Stimulated activated naive CD8-positive, alpha-beta T cell treated with anti-CD3 and anti-CD28 coated beads, Interleukin-15, Interleukin-2, amounts not matched to agents 100 ng/mL and 50 ng/mL, for 24 hours (primary cell): ENCODE results near the gene INSYN2B.

ENCODE experiments used
- H3K27ac Mint-ChIP-seq: one replicate; pipeline ENCODE4 v1.8.0; 2021; ENCODE audit warnings: mild to moderate bottlenecking, mixed read lengths
- H3K27me3 Mint-ChIP-seq: one replicate; pipeline ENCODE4 v1.8.0; 2021; ENCODE audit warnings: mixed read lengths
- H3K36me3 Mint-ChIP-seq: one replicate; pipeline ENCODE4 v1.8.0; 2021; ENCODE audit warnings: low read depth, mixed read lengths
- H3K4me1 Mint-ChIP-seq: one replicate; pipeline ENCODE4 v1.8.0; 2021; ENCODE audit warnings: low read depth, mixed read lengths
- H3K4me3 Mint-ChIP-seq: one replicate; pipeline ENCODE4 v1.8.0; 2021; ENCODE audit warnings: mild to moderate bottlenecking, mixed read lengths
- H3K9me3 Mint-ChIP-seq: one replicate; pipeline ENCODE4 v1.8.0; 2021; ENCODE audit warnings: mixed read lengths

INSYN2B gene

DNA sequence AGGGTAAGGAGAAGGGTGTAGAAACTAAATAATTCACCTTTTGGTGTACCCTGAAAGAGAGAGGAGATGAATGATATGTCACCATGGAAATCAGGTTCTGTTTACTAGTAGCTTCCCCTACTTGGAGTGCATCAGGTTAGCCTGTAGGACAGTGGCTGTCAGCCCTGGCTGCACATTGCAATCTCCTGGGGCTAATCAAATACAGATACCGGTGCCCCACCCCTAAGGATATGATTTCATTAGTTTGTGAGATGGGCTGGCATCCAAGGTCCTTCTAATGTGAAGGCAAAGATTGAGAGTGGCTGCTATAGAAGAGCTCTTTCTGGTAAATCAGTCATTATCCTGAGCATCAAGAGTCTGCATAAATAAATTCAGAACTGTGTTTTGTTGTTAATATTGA is 47.2 kb downstream of the INSYN2B start:
- Mint-ChIP-seq H3K4me3 (no peak overlapping the region), H3K36me3 (peaks cover 59% of the 10 kb centered on the region), H3K27me3 (no peaks in the 10 kb centered on the region), H3K27ac (no peak overlapping the region), H3K4me1 (peaks cover 3% of the 10 kb centered on the region), H3K9me3 (no peaks in the 10 kb centered on the region)

DNA sequence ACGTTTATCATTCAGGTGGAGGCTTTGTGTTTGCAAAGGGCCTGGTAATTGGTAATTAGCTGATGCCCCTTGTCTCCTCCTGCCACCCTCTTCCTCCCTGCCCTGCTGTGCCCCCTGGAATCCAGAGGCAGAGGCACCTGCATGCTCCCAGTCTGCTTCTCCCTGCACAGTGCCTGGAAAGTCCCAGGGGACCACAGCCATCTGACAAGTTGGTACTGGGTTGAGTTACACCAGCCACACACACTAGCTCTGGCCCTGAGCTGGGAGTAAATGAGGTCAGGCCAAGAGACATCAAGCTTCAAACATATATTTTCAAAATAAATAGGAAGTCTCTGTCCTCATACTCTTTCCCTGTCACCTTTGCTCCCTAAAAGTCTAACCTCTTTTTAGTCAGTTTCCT is 56.3 kb downstream of the INSYN2B start:
- Mint-ChIP-seq H3K4me3 (no peak overlapping the region), H3K4me1 (no peaks in the 10 kb centered on the region), H3K9me3 (no peaks in the 10 kb centered on the region), H3K36me3 (peaks cover 44% of the 10 kb centered on the region), H3K27ac (peak overlapping the region; percentile 57), H3K27me3 (no peaks in the 10 kb centered on the region)

DNA sequence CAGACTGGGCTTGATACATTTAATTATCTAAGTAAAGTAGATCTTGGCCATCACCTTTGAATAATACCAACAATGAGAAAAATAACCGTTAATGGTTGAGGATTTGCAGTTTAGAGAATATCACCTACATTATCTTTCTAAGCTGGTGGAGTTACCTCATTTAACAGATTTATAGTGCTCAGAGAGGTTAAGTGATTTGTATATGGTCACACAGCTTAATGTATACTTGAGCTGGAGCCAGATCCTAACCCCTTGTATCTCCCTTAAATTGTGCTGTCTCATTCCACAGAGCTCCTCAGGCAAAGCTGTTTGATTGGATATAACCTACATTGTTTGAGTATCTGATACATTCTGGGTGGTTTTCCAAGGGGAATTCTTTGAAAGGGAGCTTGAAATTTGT is 57.8 kb downstream of the INSYN2B start:
- H3K27me3 Mint-ChIP-seq: no peaks in the 10 kb centered on the region
- no peaks in the 10 kb centered on the region for H3K9me3 Mint-ChIP-seq
- no peaks in the 10 kb centered on the region for H3K4me1 Mint-ChIP-seq
- H3K4me3 Mint-ChIP-seq: no peak overlapping the region
- peaks cover 37% of the 10 kb centered on the region for H3K36me3 Mint-ChIP-seq
- no peak overlapping the region for H3K27ac Mint-ChIP-seq

DNA sequence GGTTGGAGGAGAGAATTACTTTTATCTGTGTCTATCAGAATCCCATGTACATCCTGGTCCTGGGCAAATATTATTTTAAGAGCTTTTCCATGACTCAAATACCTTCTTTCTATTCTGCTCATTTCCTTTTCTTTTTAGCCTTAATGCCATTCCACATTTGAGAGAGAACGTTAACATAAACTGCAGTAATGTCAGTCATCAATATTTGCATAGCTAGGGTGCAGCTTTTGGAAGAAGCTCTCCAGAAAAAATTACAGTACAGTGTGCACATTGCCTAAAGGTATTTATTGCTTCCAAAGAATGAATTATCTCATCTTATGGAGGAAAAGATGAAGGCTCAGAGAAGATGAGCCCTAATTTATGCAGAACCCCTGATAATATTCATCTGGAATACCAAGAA is 58.3 kb downstream of the INSYN2B start:
- Mint-ChIP-seq H3K36me3 (peaks cover 38% of the 10 kb centered on the region), H3K27ac (no peak overlapping the region), H3K4me3 (no peak overlapping the region), H3K9me3 (no peaks in the 10 kb centered on the region), H3K4me1 (no peaks in the 10 kb centered on the region), H3K27me3 (no peaks in the 10 kb centered on the region)

DNA sequence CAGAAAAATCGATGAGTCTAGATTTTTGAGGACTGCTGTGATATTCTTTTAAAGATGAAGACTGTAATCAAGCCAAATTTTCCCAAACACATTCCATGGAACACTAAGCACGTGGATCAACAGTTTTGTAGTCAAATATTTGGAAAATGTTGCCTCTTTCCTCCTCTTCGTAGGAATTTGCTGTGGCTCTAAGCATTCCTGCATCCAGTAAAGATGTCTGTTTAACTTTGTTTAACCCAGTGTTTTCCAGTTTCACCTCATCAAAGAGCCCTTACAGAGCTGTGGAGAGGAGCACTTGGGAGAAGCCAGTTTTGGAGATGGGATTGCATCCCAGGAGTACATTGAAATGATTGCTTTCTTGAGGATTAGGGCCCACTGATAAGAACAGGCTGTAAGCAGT is 58.9 kb downstream of the INSYN2B start:
- Mint-ChIP-seq H3K36me3 (peaks cover 36% of the 10 kb centered on the region), H3K27ac (no peak overlapping the region), H3K27me3 (no peaks in the 10 kb centered on the region), H3K4me3 (no peak overlapping the region), H3K9me3 (no peaks in the 10 kb centered on the region), H3K4me1 (no peaks in the 10 kb centered on the region)

DNA sequence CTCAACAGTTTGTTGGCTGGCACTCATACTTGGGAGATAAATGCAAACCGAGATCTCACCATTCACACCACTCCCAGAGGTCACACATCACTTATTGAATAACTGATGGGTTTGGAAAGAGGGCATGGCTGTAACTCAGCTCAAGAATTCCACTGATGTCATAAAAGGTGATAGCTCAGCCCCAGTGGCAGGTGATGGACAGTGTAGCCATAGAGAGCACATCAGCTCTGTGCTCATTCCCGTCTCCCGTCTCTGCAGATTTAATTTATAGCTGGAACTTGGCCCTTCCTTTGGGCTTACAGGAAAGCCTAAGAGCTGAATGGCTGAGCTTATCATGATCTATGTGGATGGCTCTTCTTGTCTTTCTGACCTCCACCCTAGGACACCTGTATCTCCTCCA is 59.8 kb downstream of the INSYN2B start:
- H3K4me1 Mint-ChIP-seq: no peaks in the 10 kb centered on the region
- no peaks in the 10 kb centered on the region for H3K9me3 Mint-ChIP-seq
- no peak overlapping the region for H3K27ac Mint-ChIP-seq
- no peaks in the 10 kb centered on the region for H3K27me3 Mint-ChIP-seq
- peaks cover 44% of the 10 kb centered on the region for H3K36me3 Mint-ChIP-seq
- H3K4me3 Mint-ChIP-seq: no peak overlapping the region

DNA sequence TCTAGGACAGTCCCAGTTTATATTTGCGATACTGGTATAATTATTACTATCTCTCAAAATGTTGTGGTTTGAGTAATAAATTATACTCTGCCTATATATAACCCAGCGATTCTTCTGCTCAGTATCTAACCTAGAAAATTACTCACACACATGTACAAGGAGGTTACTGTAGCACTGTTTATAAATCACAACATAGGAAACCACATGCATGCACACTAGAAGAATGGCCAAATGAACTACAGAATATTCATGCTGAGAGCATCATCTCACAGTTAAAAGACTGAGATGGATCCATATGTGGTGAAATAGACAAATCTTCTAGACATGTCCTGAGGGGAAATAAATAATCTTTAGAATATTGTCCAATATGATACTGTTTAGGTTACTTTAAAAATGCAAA is 62.1 kb downstream of the INSYN2B start:
- Mint-ChIP-seq H3K4me1 (no peaks in the 10 kb centered on the region), H3K4me3 (no peak overlapping the region), H3K27ac (no peak overlapping the region), H3K27me3 (no peaks in the 10 kb centered on the region), H3K9me3 (no peaks in the 10 kb centered on the region), H3K36me3 (peaks cover 42% of the 10 kb centered on the region)

DNA sequence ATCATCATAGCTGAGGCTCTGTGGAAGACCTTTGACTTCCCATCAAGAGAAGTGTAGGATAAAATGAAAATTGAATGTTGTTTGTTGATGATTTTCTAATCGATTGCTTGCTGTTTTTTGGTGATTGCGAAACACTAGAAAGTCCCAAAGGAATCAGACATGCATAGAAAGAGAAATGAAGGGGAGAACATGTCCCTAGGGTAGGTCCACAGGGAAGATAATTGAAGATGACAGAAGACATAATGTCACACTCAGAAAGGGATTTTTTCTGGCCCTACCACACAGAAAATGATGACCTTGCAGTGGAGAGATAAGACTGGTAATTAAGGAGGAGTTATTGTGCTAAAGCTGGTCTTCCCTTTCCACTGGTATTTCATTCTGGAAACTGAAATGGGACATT is 62.8 kb downstream of the INSYN2B start:
- no peak overlapping the region for H3K4me3 Mint-ChIP-seq
- H3K27me3 Mint-ChIP-seq: no peaks in the 10 kb centered on the region
- H3K36me3 Mint-ChIP-seq: peaks cover 42% of the 10 kb centered on the region
- H3K27ac Mint-ChIP-seq: no peak overlapping the region
- peaks cover 1% of the 10 kb centered on the region for H3K4me1 Mint-ChIP-seq
- H3K9me3 Mint-ChIP-seq: no peaks in the 10 kb centered on the region

DNA sequence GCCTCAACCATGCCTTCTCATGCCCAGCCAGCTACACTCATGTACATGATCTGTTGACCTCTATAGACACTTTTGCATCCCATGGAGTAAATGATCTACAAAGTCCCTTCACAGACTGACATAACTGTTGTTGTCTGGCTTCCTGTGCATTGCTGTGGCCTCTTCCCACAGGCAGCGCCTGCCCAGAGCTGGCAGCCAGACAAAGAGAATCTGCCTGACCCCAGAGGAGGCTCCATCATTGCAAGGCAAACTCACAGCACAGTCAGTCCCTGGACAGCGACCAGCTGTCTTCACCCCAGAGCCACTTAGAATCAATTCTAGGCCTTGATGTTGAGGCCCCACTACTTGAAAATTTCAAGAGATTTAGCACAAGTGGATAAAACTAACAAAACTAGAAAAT is 65.5 kb downstream of the INSYN2B start:
- H3K27ac Mint-ChIP-seq: peak overlapping the region; percentile 22

DNA sequence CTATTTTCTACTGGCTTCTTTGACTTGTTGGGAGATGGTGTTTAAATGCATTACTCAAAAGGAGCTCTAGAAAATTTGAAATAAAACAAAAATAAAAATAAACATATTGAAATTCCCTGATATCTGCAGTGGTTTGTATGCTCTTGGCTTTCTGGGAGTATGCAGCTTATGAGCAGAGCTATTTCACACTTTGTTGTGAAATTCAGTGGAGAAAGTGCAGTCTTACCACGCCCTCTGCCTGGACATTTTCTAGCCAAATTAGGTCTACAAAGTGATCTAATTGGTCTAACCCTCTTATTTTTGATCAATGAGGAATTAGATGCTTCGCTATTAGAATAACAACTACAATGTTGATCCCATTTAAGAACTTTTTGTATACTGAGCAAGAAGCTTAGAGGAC is 66.8 kb downstream of the INSYN2B start:
- Mint-ChIP-seq H3K27ac (no peak overlapping the region), H3K4me1 (peaks cover 5% of the 10 kb centered on the region), H3K36me3 (peaks cover 30% of the 10 kb centered on the region), H3K9me3 (no peaks in the 10 kb centered on the region), H3K4me3 (no peak overlapping the region), H3K27me3 (no peaks in the 10 kb centered on the region)

More for the DNA sequence above, 65.5 kb downstream of the INSYN2B start:
- no peaks in the 10 kb centered on the region for H3K9me3 Mint-ChIP-seq
- peaks cover 30% of the 10 kb centered on the region for H3K36me3 Mint-ChIP-seq
- no peaks in the 10 kb centered on the region for H3K27me3 Mint-ChIP-seq
- no peak overlapping the region for H3K4me3 Mint-ChIP-seq
- peaks cover 5% of the 10 kb centered on the region for H3K4me1 Mint-ChIP-seq

DNA sequence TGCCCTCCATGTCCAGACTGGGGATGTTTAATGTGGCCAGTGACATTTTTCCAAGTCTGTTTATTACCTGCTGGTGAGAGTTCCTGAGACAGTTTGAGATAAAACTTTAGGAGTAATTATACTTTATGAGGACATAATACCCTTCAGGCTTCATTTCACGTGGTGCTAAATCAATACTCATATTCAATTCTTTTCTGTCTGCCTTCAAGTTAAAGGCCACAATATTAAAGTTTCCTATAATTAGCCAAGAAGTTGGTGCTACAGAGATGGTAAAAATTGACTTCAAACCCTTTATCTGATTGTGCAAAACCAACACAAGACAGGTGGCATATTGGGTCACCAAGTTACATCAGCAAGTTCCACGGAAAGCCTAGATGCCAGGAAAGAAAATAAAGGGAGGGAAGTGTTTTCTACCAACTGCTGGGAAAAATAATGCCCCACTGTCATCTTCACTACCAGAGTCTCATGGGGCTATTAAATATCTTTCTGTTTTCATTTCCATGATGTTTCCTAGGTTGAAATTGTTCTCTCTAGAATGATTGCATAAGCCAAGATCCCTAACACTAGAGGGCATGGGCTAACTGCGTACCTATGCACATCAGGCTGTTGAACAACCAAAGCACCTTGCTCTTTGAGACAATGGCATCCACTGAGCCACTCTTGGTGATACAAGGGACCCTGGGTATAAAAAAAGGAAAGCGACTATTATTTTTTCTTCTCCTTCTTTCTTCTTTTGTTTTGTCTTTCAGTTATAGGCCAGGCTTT is 68.7 kb downstream of the INSYN2B start:
- no peak overlapping the region for H3K4me3 Mint-ChIP-seq
- H3K27ac Mint-ChIP-seq: no peak overlapping the region
- H3K36me3 Mint-ChIP-seq: peaks cover 23% of the 10 kb centered on the region
- H3K27me3 Mint-ChIP-seq: no peaks in the 10 kb centered on the region
- peaks cover 5% of the 10 kb centered on the region for H3K4me1 Mint-ChIP-seq
- H3K9me3 Mint-ChIP-seq: no peaks in the 10 kb centered on the region

DNA sequence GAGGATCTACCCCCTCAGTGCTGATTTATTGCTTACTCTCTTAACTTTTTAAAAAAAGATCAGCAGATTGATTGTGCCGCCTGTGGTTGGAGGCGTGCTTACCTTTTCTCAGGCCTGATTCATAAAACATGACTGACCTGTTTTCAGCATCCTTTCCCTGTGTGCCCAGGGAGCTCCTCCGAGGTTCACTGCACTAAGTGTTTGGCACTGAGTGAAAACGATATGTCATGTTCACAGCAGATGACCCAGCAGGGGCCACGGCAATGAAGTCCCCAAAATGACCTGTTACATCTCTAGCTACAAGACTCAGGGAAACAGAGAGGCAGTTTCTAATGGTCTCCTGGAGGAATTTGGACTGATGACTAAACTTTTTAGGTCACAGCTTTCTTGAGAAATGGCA is 69.9 kb downstream of the INSYN2B start:
- Mint-ChIP-seq H3K27ac (no peak overlapping the region), H3K36me3 (peaks cover 15% of the 10 kb centered on the region), H3K4me1 (peaks cover 5% of the 10 kb centered on the region), H3K4me3 (no peak overlapping the region), H3K27me3 (no peaks in the 10 kb centered on the region), H3K9me3 (no peaks in the 10 kb centered on the region)

DNA sequence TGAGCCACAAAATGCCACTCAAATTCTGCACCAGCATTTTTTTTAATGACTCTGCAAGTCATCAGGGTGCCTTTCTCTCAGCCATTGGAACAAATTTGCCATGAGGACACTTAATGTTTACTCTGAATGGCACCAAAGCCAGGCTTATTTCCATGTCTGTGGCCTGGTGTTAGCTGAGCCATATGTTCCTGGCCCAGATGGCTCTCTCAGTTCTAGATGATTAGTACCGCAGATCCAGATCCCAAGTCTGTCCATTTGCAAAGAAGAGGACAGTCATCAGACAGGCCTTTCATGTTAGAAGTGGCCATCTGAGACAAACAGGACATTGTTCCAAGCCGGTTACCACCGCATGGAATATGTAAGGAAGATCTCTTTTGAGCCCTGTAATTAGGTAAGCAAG is 70.3 kb downstream of the INSYN2B start:
- Mint-ChIP-seq H3K27ac (peak overlapping the region; percentile 45), H3K9me3 (no peaks in the 10 kb centered on the region), H3K4me3 (no peak overlapping the region), H3K27me3 (no peaks in the 10 kb centered on the region), H3K4me1 (peaks cover 5% of the 10 kb centered on the region), H3K36me3 (peaks cover 15% of the 10 kb centered on the region)

DNA sequence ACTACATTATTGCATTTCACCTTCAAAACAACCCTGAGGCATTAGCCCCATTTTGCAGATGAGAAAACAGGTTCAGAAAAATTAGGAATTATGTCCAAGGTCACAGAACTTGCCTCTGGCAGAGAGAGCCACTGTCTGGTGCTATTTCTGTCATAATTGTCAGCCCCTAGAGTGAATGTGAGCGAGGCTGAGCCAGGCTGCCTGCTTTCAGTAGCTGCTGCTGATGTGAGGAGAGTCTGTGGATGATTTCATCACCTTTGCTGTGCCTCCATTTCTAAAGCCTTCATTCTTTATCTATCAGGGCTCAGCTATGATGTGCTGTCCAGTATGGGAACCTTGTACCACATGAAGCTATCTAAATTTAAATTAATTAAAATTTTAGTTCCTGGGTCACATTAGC is 71.4 kb downstream of the INSYN2B start:
- no peak overlapping the region for H3K27ac Mint-ChIP-seq
- no peak overlapping the region for H3K4me3 Mint-ChIP-seq
- no peaks in the 10 kb centered on the region for H3K9me3 Mint-ChIP-seq
- H3K4me1 Mint-ChIP-seq: peaks cover 5% of the 10 kb centered on the region
- no peaks in the 10 kb centered on the region for H3K27me3 Mint-ChIP-seq
- peaks cover 5% of the 10 kb centered on the region for H3K36me3 Mint-ChIP-seq

DNA sequence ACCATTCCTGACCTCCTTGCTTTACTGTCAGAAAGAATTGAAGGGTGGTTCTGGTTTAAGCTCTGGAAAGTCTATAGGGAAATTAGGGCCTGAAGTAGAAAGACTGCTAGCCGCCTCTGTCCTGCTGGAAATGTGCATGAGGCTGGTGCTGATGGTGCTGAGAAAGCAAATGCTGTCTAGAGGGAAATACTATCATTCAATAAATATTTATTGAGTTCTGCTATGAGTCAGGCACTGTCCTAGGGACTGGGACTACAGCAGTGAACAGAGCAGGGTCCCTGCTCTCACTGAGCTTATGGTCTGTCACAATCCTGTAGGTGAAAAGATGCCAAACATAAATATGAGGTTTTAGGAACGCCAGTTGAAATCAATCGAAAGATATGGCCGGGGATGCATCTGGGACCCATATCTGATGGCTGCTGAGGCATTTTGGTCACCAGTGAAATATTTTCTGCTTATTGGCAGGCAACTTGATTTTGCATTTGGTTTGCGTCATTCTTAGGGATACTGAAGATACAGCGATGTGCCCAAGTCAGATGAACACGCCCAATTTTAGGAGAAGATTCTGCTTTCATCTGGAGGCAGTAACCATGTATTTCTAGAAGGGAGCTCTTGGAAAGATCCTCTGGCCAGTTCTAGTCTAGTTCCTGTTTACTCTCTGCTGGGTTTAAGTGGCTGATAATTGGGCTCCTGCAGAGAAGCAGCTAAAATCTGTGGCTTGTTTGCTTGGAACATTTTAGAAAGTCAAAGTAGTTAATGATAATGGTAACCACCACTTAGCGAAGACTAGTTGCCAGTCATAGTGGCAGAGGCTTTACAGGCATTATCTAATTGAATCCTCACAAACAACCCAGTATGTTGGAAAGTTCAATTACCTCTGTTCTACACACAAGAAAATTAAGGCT is 73.3 kb downstream of the INSYN2B start:
- H3K9me3 Mint-ChIP-seq: no peaks in the 10 kb centered on the region
- H3K36me3 Mint-ChIP-seq: peaks cover 2% of the 10 kb centered on the region
- peak overlapping the region; percentile 26 for H3K27ac Mint-ChIP-seq
- no peaks in the 10 kb centered on the region for H3K27me3 Mint-ChIP-seq
- peaks cover 4% of the 10 kb centered on the region for H3K4me1 Mint-ChIP-seq
- no peak overlapping the region for H3K4me3 Mint-ChIP-seq
